Fibroblast of peridontal ligament (primary cell): Measurements from ENCODE around the gene GOLGA6A.
"Not testable (repeated sequence)": the region's sequence is repeated elsewhere in the genome, so short reads cannot be mapped to it uniquely, and the experiment has no call there.

ENCODE experiments used
- DNase-seq: peaks from one replicate; pipeline ENCODE4 v3.0.0-alpha.2; 2010; ENCODE audit errors: extremely low read depth

Gene GOLGA6A

GRCh38 chr15:74053517-74053916, 28.8 kb downstream of the GOLGA6A start:
- DNase-seq, result no peak

GRCh38 chr15:74052271-74053260, 29.8 kb downstream of the GOLGA6A start:
- not testable (repeated sequence) for DNase-seq

GRCh38 chr15:74050556-74051234, 31.7 kb downstream of the GOLGA6A start:
- DNase-seq, result no peak

GRCh38 chr15:74050127-74050526, 32.2 kb downstream of the GOLGA6A start:
- DNase-seq, result no peak

- no peak for DNase-seq
These were observed 36.1 kb downstream of the GOLGA6A start for GRCh38 chr15:74046275-74046674.

GRCh38 chr15:74045636-74046274, 36.6 kb downstream of the GOLGA6A start:
- no peak for DNase-seq

GRCh38 chr15:74045184-74045583, 37.2 kb downstream of the GOLGA6A start:
- no peak for DNase-seq

GRCh38 chr15:74044267-74045110, 37.9 kb downstream of the GOLGA6A start:
- no peak for DNase-seq

GRCh38 chr15:74043425-74044266, 38.7 kb downstream of the GOLGA6A start:
- no peak for DNase-seq

- DNase-seq, result no peak
These were observed 39.5 kb downstream of the GOLGA6A start for GRCh38 chr15:74042603-74043424.

- no peak for DNase-seq
These were observed 40.4 kb downstream of the GOLGA6A start for GRCh38 chr15:74041777-74042435.

GRCh38 chr15:74041311-74041756, 41.0 kb downstream of the GOLGA6A start:
- peak; percentile 61 for DNase-seq

GRCh38 chr15:74040109-74040850, 42.1 kb downstream of the GOLGA6A start:
- DNase-seq, result peak; percentile 99

GRCh38 chr15:74039656-74040010, 42.7 kb downstream of the GOLGA6A start:
- DNase-seq, result no peak

- DNase-seq, result peak; percentile 43
These were observed 43.4 kb downstream of the GOLGA6A start for GRCh38 chr15:74038707-74039655.

GRCh38 chr15:74037171-74038117, 44.9 kb downstream of the GOLGA6A start:
- no peak for DNase-seq
